Astrocyte (in vitro differentiated cells and primary cell): ENCODE measurements around the gene STARD13. TPM values are rescaled to one million over a fixed set of nuclear protein-coding genes. Genes with fewer than 3 reads are reported as not detected.

ENCODE experiments used
- DNase-seq: peaks from one replicate; pipeline ENCODE4 v3.0.0-alpha.2; 2010; ENCODE audit warnings: low read depth
- FAIRE-seq: peaks from 2 replicates; lab custom pipeline; 2011; peaks lifted over from hg19 to GRCh38; lab: Jason Lieb, UNC
- H2AFZ ChIP-seq: 2 replicates; pipeline ENCODE4 v1.6.0; 2012; ENCODE audit warnings: low read depth, low read length, inconsistent platforms
- H3K27ac ChIP-seq: 2 replicates; pipeline ENCODE4 v1.5.1; 2011; ENCODE audit warnings: low read depth, low read length, inconsistent platforms
- H3K27me3 ChIP-seq: 2 replicates; pipeline ENCODE4 v1.6.0; 2011; ENCODE audit warnings: low read length, inconsistent platforms; ENCODE audit not compliant: insufficient read depth
- H3K36me3 ChIP-seq: 2 replicates; pipeline ENCODE4 v1.5.1; 2011; ENCODE audit warnings: low read length, inconsistent platforms; ENCODE audit not compliant: insufficient read depth
- H3K4me1 ChIP-seq: 2 replicates; pipeline ENCODE4 v1.5.1; 2011; ENCODE audit warnings: low read length, inconsistent platforms; ENCODE audit not compliant: insufficient read depth
- H3K4me2 ChIP-seq: 2 replicates; pipeline ENCODE4 v1.6.0; 2012; ENCODE audit warnings: low read length, inconsistent platforms
- H3K4me3 ChIP-seq: 2 replicates; pipeline ENCODE4 v1.5.1; 2011; ENCODE audit warnings: low read depth, mild to moderate bottlenecking, low read length, inconsistent platforms; ENCODE audit not compliant: insufficient read depth
- H3K79me2 ChIP-seq: 2 replicates; pipeline ENCODE4 v1.6.0; 2012; ENCODE audit warnings: mild to moderate bottlenecking, low read length, inconsistent platforms; ENCODE audit not compliant: insufficient read depth
- H3K9ac ChIP-seq: 2 replicates; pipeline ENCODE4 v1.6.0; 2012; ENCODE audit warnings: mild to moderate bottlenecking, low read length, inconsistent platforms
- H3K9me3 ChIP-seq: 2 replicates; pipeline ENCODE4 v1.5.1; 2012; ENCODE audit warnings: low read depth, mild to moderate bottlenecking, low read length, inconsistent platforms; ENCODE audit not compliant: insufficient read depth
- H4K20me1 ChIP-seq: 2 replicates; pipeline ENCODE4 v1.6.0; 2012; ENCODE audit warnings: low read length, inconsistent platforms; ENCODE audit not compliant: insufficient read depth
- H3K27ac Mint-ChIP-seq: one replicate; pipeline ENCODE4 v1.8.0; 2021; ENCODE audit warnings: mild to moderate bottlenecking, mixed read lengths; ENCODE audit not compliant: unreplicated experiment
- H3K27me3 Mint-ChIP-seq: one replicate; pipeline ENCODE4 v1.8.0; 2021; ENCODE audit warnings: low read depth, mixed read lengths; ENCODE audit not compliant: unreplicated experiment
- H3K36me3 Mint-ChIP-seq: one replicate; pipeline ENCODE4 v1.8.0; 2021; ENCODE audit warnings: low read depth, mixed read lengths; ENCODE audit not compliant: unreplicated experiment
- H3K4me1 Mint-ChIP-seq: one replicate; pipeline ENCODE4 v1.8.0; 2021; ENCODE audit warnings: low read depth, mixed read lengths; ENCODE audit not compliant: unreplicated experiment
- H3K4me3 Mint-ChIP-seq: one replicate; pipeline ENCODE4 v1.8.0; 2021; ENCODE audit warnings: mild to moderate bottlenecking, moderate library complexity, mixed read lengths; ENCODE audit not compliant: unreplicated experiment
- H3K9me3 Mint-ChIP-seq: one replicate; pipeline ENCODE4 v1.8.0; 2021; ENCODE audit warnings: mild to moderate bottlenecking, mixed read lengths; ENCODE audit not compliant: unreplicated experiment
- EZH2 ChIP-seq: IDR thresholded peaks from 2 replicates; pipeline ENCODE4 v1.6.1; 2012; ENCODE audit warnings: mild to moderate bottlenecking, low read length, inconsistent platforms; ENCODE audit not compliant: insufficient read depth
- total RNA-seq: library from RNA; stranded (reverse); gene quantifications from 2 replicates; pipeline ENCODE4 v1.2.1, GENCODE V29; 2021
- TF ChIP-seq, protein P1 (sequence below): IDR thresholded peaks from 2 replicates; pipeline ENCODE4 v1.5.1; 2011; ENCODE audit warnings: low read depth, mild to moderate bottlenecking, inconsistent platforms, low read length, moderate library complexity; ENCODE audit not compliant: insufficient read depth

Gene STARD13
- total RNA-seq, 1 donor from 2014 or later = 30.1 TPM

DNA sequence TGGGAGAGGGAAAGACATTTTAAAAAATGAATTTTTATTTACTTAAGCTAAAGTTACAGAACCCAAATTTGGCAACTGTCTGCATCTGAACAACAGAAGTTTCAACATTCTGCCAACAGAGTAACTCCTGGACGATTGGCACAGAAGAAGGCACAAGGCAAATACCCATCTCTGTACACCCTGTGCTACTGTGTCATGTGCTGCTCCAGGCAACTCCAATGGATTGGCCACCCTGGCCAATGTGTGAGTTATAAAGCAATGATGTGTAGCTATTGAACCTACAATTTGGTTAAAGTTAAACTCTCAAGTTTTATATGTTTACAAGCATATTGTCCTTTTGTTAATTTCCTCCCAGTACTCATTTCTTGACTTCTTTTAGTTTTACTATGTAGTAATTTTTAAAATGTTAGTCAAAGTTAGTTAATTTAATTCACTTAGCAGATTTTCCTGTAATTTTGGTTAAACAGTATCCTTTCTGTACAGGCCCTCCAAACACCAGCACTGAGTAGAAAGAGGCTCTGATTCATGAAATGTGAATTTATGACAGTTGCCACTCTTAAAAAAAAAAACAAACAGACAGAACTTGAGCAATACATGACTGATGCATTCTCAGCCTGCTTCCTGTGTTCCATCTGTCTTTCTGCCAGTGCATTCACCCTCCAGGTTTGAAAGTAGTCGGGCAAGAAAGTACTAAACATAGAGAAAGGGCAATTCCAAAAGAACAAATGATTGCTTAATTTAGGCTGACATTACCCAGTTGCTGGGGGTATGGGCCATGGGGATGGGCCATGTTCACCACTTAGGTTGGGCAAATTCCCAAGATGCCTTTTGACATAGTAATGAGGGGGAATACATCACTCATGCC is 5.9 kb downstream of the STARD13 start:
- no peaks in the 10 kb centered on the region for H3K27me3 ChIP-seq
- no peak overlapping the region for H2AFZ ChIP-seq
- H3K4me1 ChIP-seq = peaks cover 61% of the 10 kb centered on the region
- peak overlapping the region; percentile 47 for H3K4me3 Mint-ChIP-seq
- peak; percentile 83 for FAIRE-seq
- H3K79me2 ChIP-seq = peaks cover 99% of the 10 kb centered on the region
- peak overlapping the region; percentile 89 for H3K4me2 ChIP-seq
- no peaks in the 10 kb centered on the region for H3K9me3 ChIP-seq
- TF ChIP-seq EZH2 = no peak
- TF ChIP-seq, protein P1, sequence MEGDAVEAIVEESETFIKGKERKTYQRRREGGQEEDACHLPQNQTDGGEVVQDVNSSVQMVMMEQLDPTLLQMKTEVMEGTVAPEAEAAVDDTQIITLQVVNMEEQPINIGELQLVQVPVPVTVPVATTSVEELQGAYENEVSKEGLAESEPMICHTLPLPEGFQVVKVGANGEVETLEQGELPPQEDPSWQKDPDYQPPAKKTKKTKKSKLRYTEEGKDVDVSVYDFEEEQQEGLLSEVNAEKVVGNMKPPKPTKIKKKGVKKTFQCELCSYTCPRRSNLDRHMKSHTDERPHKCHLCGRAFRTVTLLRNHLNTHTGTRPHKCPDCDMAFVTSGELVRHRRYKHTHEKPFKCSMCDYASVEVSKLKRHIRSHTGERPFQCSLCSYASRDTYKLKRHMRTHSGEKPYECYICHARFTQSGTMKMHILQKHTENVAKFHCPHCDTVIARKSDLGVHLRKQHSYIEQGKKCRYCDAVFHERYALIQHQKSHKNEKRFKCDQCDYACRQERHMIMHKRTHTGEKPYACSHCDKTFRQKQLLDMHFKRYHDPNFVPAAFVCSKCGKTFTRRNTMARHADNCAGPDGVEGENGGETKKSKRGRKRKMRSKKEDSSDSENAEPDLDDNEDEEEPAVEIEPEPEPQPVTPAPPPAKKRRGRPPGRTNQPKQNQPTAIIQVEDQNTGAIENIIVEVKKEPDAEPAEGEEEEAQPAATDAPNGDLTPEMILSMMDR = no peak
- peak overlapping the region; percentile 100 for H3K9ac ChIP-seq
- peaks cover 68% of the 10 kb centered on the region for H3K4me1 Mint-ChIP-seq
- H4K20me1 ChIP-seq = no peaks in the 10 kb centered on the region
- H3K27ac ChIP-seq = peak overlapping the region; percentile 100
- peaks cover 13% of the 10 kb centered on the region for H3K36me3 ChIP-seq
- peak; percentile 80 for DNase-seq
- H3K27me3 Mint-ChIP-seq = no peaks in the 10 kb centered on the region
- peak overlapping the region; percentile 97 for H3K27ac Mint-ChIP-seq
- H3K36me3 Mint-ChIP-seq = peaks cover 8% of the 10 kb centered on the region
- no peaks in the 10 kb centered on the region for H3K9me3 Mint-ChIP-seq
- H3K4me3 ChIP-seq = peak overlapping the region; percentile 6

DNA sequence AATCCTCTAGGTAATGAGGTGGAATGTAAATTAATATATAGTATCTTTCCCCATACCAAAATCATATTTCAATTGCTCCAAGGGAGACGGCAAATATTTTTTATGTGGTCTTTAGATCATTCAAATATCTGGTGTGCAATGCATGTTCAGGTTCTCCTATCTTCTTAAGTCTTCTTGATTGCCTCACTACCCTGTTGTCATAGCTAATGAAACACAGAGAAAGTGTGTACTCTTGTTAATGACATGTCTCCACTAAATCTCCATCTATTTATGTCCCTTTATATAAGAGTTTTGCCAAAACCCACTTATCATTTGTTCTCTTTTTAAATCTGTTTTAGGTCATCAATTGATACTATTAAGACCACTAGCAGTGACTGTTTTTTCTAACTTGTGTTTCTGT is 6.6 kb downstream of the STARD13 start:
- peaks cover 15% of the 10 kb centered on the region for H3K36me3 Mint-ChIP-seq

More for the DNA sequence above, 6.6 kb downstream of the STARD13 start:
- Mint-ChIP-seq H3K4me3 (no peak overlapping the region), H3K27ac (peak overlapping the region; percentile 97), H3K4me1 (peaks cover 75% of the 10 kb centered on the region), H3K27me3 (no peaks in the 10 kb centered on the region), H3K9me3 (no peaks in the 10 kb centered on the region)
- FAIRE-seq = no peak
- peak overlapping the region; percentile 100 for H3K27ac ChIP-seq
- peaks cover 68% of the 10 kb centered on the region for H3K4me1 ChIP-seq
- peaks cover 99% of the 10 kb centered on the region for H3K79me2 ChIP-seq
- H3K27me3 ChIP-seq = no peaks in the 10 kb centered on the region
- H3K36me3 ChIP-seq = peaks cover 13% of the 10 kb centered on the region
- TF ChIP-seq EZH2 = no peak
- TF ChIP-seq, protein P1 = no peak
- H3K4me3 ChIP-seq = no peak overlapping the region
- H4K20me1 ChIP-seq = no peaks in the 10 kb centered on the region
- DNase-seq = no peak
- peak overlapping the region; percentile 100 for H3K9ac ChIP-seq
- no peaks in the 10 kb centered on the region for H3K9me3 ChIP-seq
- H3K4me2 ChIP-seq = peak overlapping the region; percentile 89
- H2AFZ ChIP-seq = no peak overlapping the region
